Fibroblast of villous mesenchyme (primary cell): ENCODE results near the gene KAZN. TPM values are rescaled to one million over a fixed set of nuclear protein-coding genes. Genes with fewer than 3 reads are reported as not detected.

Experiments used
- DNase-seq: peaks from one replicate; pipeline ENCODE4 v3.0.0-alpha.2; 2010; ENCODE audit warnings: low read depth
- H3K4me3 ChIP-seq: 2 replicates; pipeline ENCODE4 v1.5.1; 2011; ENCODE audit warnings: low read depth, mild to moderate bottlenecking, low read length
- CTCF ChIP-seq: IDR thresholded peaks from 2 replicates; pipeline ENCODE4 v1.5.1; 2012; ENCODE audit warnings: low read depth, mild to moderate bottlenecking, low read length; ENCODE audit not compliant: insufficient read depth
- total RNA-seq: library from RNA; depleted of rRNA; stranded (reverse); fragments of >200 nt; gene quantifications from 2 replicates; pipeline ENCODE4 v1.2.3, GENCODE V29; 2012

The KAZN gene
- total RNA-seq, 1 donor: 8.6 TPM

GRCh38 chr1:15118579-15118978 lies 520.1 kb downstream of the KAZN start:
- TF ChIP-seq CTCF: no peak
- H3K4me3 ChIP-seq: no peak overlapping the region
- no peak for DNase-seq

DNA sequence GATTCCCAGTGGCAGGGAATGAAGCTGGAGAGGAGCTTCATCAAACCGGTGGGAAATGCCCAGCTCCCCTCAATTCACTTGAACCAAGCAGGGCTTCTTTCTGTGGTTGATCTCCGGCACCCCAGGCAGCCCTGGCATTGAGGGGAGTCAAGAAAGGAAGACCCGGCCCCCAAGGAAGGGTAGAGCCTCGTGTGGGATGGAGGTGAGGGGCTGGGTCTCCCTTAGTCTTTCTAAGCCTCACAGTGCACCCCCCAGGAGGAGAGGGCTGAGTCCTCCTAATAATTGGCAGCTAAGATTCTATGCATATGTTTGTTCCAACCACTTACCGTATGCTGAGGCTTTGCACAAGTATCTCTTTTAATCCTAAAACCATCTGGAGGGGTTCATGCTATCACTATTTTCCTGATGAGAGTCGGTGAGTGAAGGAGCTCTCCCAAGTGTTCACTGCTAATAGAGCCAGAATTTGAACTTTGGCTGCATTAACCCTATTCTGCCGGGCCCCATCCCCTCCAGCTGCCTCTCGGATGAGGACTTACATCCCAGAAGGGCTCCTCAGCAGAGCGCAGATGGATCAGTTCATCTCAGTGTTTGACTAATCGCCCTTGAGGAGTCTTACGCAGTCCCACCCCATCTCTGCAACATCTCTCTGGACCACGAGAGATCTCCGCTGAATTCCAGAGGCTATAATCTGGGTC lies 521.9 kb downstream of the KAZN start:
- no peak for DNase-seq
- TF ChIP-seq CTCF: no peak
- no peak overlapping the region for H3K4me3 ChIP-seq

GRCh38 chr1:15122331-15122730 lies 523.8 kb downstream of the KAZN start:
- H3K4me3 ChIP-seq: no peak overlapping the region
- no peak for DNase-seq
- TF ChIP-seq CTCF: no peak

DNA sequence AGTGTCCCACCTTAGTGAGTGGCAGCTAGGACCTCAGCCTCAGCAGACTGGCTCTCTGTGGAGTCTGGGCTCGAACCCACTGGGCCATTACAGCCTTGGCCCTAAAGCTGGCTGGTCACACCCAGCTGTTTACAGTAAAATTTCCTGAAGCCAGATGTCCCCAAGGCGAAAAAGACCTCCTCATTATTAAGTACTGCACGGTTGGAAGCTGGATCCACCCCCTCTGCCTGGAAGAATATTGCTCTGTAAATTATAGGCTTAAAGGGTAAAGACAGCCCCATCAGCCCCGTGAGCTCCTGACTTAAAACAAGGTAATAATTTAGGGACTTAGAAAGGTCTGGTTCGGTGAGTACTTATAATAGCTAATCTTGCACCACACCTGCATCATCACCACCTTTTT lies 524.8 kb downstream of the KAZN start:
- TF ChIP-seq CTCF: no peak
- H3K4me3 ChIP-seq: no peak overlapping the region
- no peak for DNase-seq

GRCh38 chr1:15123925-15124324 lies 525.4 kb downstream of the KAZN start:
- DNase-seq: no peak
- no peak for TF ChIP-seq CTCF
- H3K4me3 ChIP-seq: no peak overlapping the region

GRCh38 chr1:15124362-15125100 lies 526.0 kb downstream of the KAZN start:
- H3K4me3 ChIP-seq: no peak overlapping the region
- DNase-seq: no peak
- no peak for TF ChIP-seq CTCF
